Sigmoid colon (tissue), 7 donors: ENCODE data around the gene POU3F3. TPM values are rescaled to one million over a fixed set of nuclear protein-coding genes. Genes with fewer than 3 reads are reported as not detected.

Experiments
- DNase-seq: peaks from one replicate; pipeline ENCODE4 v3.0.0-alpha.2; 2019
- H3K27ac ChIP-seq, 4 donors: fragments of 200-600 bp; sonication (generic); one replicate each; pipeline ENCODE4 v1.5.1; 2016 to 2019; ENCODE audit warnings: mild to moderate bottlenecking in 1 of 4
- H3K27me3 ChIP-seq, 3 donors: fragments of 200-600 bp; sonication (generic); one replicate each; pipeline ENCODE4 v1.5.1; 2019; ENCODE audit warnings: mild to moderate bottlenecking in 1 of 3
- H3K36me3 ChIP-seq, 4 donors: fragments of 200-600 bp; sonication (generic); one replicate each; pipeline ENCODE4 v1.5.1; 2016 to 2019
- H3K4me1 ChIP-seq, 4 donors: fragments of 200-600 bp; sonication (generic); one replicate each; pipeline ENCODE4 v1.5.1; 2017 to 2019
- H3K4me3 ChIP-seq, 4 donors: fragments of 200-600 bp; sonication (generic); one replicate each; pipeline ENCODE4 v1.5.1; 2017 to 2019; ENCODE audit warnings: mild to moderate bottlenecking in 2 of 4, moderate library complexity in 1 of 4
- H3K9me3 ChIP-seq, 4 donors: fragments of 200-600 bp in 3 of 4; sonication (generic) in 3 of 4; one replicate each; pipeline versions ENCODE4 v1.5.1 to v1.6.1; 2013 to 2019
- EP300 ChIP-seq, 4 donors: sonication (generic); formaldehyde crosslinking; IDR thresholded peaks; one replicate each; pipeline ENCODE4 v1.6.1; 2017; ENCODE audit warnings: antibody characterized with exemption in 4 of 4
- POLR2A ChIP-seq, 2 donors: fragments of 450-650 bp; IDR thresholded peaks; one replicate each; pipeline ENCODE4 v1.6.1; 2016; ENCODE audit warnings: antibody characterized with exemption in 2 of 2, mild to moderate bottlenecking in 2 of 2, moderate library complexity in 2 of 2
- POLR2AphosphoS5 ChIP-seq, 4 donors: sonication (generic); formaldehyde crosslinking; IDR thresholded peaks; one replicate each; pipeline ENCODE4 v1.6.1; 2017; ENCODE audit warnings: antibody characterized with exemption in 4 of 4
- WGBS, 2 donors: extraction: QIAGEN DNeasy Blood & Tissue Kit; methylation state at CpG; one replicate each; pipeline ENCODE4 v1.1.7; 2013; 5-methylcytosine and 5-hydroxymethylcytosine counted together
- intact Hi-C: fragments of 100-400 bp; cut with DNase I; formaldehyde crosslinking; loops from one replicate; pipeline ENCODE4 v1.15.1; 2023
- polyA plus RNA-seq, 3 donors: library from polyadenylated mRNA; stranded (reverse); fragments of 200-250 nt; gene quantifications; one replicate each; pipeline ENCODE4 v1.2.3, GENCODE V29; 2013
- total RNA-seq, 4 donors: library from RNA; depleted of rRNA; stranded (reverse); fragments of >200 nt; gene quantifications; one replicate each; pipeline ENCODE4 v1.1.0, GENCODE V29; 2016
- TF ChIP-seq, protein P1 (sequence below), 4 experiments: fragments of 450-650 bp in 3 of 4; fragments of 200-600 bp in 1 of 4; IDR thresholded peaks; one replicate each; pipeline ENCODE4 v1.5.1; 2016 to 2019; ENCODE audit warnings: antibody characterized with exemption in 4 of 4, mild to moderate bottlenecking in 3 of 4, moderate library complexity in 2 of 4
- donor health status: healthy with polysubstance abuse.
- donor health status: Bipolar disorder and iron deficiency.
- donor health status: healthy.

Gene POU3F3
- total RNA-seq (1 to 10 TPM in 1 of 4 donors, under 1 TPM in 3; 0.36 to 1.4 (median 0.80) TPM), polyA plus RNA-seq (under 1 TPM in 1 of 3 donors, not detected in 2; 0.39 TPM)

DNA sequence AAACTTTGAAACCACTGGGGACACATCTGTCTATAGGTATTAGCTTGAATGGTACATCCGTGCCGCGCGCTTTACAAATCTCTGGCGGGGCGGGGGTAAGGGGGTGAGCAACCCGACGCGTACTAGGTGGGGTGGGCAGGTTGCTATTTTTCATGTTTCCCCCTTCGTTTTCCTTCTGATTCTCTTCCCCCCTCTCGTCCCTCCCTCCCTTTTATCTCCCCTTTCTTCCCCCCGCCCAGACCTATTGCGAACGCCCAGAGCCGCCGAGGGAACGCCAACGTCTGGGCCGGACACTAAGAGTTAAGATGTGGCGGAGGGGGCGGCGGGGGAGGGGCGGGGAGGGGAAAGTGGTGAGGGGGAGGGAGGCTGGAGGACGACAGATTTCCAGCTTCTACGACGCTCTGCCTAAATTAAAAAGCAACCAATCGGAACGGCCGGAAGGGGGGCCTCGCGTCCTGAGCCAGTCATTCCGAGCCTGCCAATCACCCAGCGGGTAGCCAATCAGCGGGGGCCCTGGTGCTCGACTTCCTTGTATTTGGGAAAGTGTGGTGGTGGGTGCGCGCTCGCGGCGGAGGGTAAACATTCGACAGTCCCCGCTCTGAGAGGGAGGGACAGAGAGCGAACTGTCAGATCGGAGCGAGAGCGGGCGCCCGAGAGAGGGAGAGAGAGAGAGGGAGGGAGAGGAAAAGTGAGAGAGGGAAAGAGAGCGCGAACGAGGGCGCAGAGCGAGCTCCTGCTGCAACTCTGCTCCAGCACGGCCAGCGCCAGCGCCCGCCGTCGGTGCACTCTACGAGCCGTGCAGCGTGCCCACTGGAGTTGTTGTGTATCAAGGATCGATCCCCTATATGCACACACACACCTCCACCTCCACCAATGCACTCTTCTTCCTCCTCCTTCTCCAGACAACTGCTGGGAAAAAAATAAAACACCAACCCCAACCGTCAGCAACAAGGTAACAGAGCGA, at the start of gene POU3F3:
POU3F3 (plus strand) TSS at position 582 of the 964 bp plus-strand sequence. CDS start 1,396 bp downstream, outside the sequence.
- Histone ChIP-seq H3K36me3 (no peaks in the 10 kb centered on the region), H3K4me1 (peaks cover 0 to 52% (median 47%) of the 10 kb centered on the region in 4 donors), H3K27ac (no peak within 1 kb of the TSS), H3K4me3 (peak within 1 kb of the TSS in 3 of 4 donors; percentile 29 to 41 (median 37)), H3K9me3 (no peaks in the 10 kb centered on the region), H3K27me3 (peaks cover 58 to 92% (median 84%) of the 10 kb centered on the region in 3 donors)
- WGBS, 2 donors, result 1 to 2% methylated on average over 65 of the region's 65 CpGs
- TF ChIP-seq, protein P1, sequence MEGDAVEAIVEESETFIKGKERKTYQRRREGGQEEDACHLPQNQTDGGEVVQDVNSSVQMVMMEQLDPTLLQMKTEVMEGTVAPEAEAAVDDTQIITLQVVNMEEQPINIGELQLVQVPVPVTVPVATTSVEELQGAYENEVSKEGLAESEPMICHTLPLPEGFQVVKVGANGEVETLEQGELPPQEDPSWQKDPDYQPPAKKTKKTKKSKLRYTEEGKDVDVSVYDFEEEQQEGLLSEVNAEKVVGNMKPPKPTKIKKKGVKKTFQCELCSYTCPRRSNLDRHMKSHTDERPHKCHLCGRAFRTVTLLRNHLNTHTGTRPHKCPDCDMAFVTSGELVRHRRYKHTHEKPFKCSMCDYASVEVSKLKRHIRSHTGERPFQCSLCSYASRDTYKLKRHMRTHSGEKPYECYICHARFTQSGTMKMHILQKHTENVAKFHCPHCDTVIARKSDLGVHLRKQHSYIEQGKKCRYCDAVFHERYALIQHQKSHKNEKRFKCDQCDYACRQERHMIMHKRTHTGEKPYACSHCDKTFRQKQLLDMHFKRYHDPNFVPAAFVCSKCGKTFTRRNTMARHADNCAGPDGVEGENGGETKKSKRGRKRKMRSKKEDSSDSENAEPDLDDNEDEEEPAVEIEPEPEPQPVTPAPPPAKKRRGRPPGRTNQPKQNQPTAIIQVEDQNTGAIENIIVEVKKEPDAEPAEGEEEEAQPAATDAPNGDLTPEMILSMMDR (IDR thresholded peaks at IDR 0.05), result no peak
- TF ChIP-seq EP300 (IDR thresholded peaks at IDR 0.05), result no peak
- TF ChIP-seq POLR2A (IDR thresholded peaks at IDR 0.05), result peak in 1 of 2 donors; percentile 29
- peak in 1 of 4 donors; percentile 25 for TF ChIP-seq POLR2AphosphoS5 (IDR thresholded peaks at IDR 0.05)
- intact Hi-C loops, result no loop called here
- peak; percentile 83 for DNase-seq

DNA sequence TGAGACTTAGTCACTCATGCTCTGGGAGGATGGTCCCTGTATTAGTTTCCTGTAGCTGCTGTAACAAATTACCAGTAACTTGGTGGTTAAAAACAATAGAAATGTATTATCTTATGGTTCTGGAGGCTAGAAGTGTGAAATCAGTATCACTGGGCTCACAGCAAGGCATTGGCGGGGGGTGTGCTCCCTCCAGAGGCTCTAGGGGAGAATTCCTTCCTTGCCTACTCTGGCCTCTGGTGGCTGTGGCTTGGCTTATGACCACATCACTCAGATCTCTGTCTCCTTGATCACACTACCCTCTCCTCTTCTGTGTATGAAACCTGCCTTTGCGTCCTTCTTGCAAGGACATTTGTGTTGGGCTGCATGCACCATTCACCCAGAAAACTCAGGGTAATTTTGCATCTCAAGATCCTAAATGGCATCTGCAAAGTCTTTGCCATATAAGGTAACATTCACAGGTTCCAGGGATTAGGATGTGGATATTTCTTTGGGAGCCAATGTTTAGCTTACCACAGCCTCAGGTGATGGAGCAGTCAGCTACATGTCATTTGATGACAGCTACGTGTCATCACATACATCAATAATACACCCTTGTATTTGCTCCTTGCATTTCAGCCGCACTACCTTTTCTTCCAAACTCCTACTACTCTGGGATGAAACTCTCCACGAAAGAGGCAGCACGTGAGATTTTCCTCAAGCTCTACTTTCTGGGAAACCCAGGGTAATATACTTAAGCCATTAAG, 49.6 kb upstream of the POU3F3 start:
- H3K36me3 ChIP-seq, result no peaks in the 10 kb centered on the region
- H3K27ac ChIP-seq, result no peak overlapping the region
- H3K4me3 ChIP-seq, result no peak overlapping the region
- intact Hi-C loops, result no loop called here
- no peaks in the 10 kb centered on the region for H3K27me3 ChIP-seq
- H3K9me3 ChIP-seq, result no peaks in the 10 kb centered on the region
- H3K4me1 ChIP-seq, result no peaks in the 10 kb centered on the region
- TF ChIP-seq EP300 (IDR thresholded peaks at IDR 0.05) (no peak), POLR2A (IDR thresholded peaks at IDR 0.05) (no peak), POLR2AphosphoS5 (IDR thresholded peaks at IDR 0.05) (no peak)
- TF ChIP-seq, protein P1 (IDR thresholded peaks at IDR 0.05), result no peak
- WGBS, 2 donors, result 87 to 91% methylated on average over 6 of the region's 6 CpGs
- DNase-seq, result no peak

DNA sequence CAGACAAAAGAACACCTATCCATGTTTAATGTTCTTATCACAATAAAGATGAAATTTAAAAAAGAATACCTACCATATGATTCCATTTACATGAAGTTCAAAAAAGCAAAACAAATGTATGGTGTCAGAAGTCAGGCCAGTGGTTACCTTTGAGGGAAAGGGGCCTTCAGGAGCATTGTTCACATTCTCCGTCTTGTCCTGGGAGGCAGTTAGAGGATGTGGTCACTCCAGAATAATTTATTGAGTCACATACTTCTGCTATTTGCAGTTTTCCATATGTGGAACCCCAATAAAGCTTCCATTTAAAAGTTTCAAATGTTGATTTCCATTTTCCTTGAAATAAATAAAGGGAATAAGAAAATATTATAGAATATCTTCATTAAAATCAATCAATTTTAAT, 41.6 kb upstream of the POU3F3 start:
- H3K4me1 ChIP-seq, result no peaks in the 10 kb centered on the region
- intact Hi-C loops, result no loop called here
- H3K36me3 ChIP-seq, result no peaks in the 10 kb centered on the region
- H3K27ac ChIP-seq, result no peak overlapping the region
- no peak for DNase-seq
- no peaks in the 10 kb centered on the region for H3K9me3 ChIP-seq
- no peaks in the 10 kb centered on the region for H3K27me3 ChIP-seq
- 71 to 78% methylated on average over 1 of the region's 1 CpG for WGBS, 2 donors
- TF ChIP-seq POLR2A (IDR thresholded peaks at IDR 0.05), result no peak
- TF ChIP-seq, protein P1 (IDR thresholded peaks at IDR 0.05), result no peak
- no peak overlapping the region for H3K4me3 ChIP-seq

DNA sequence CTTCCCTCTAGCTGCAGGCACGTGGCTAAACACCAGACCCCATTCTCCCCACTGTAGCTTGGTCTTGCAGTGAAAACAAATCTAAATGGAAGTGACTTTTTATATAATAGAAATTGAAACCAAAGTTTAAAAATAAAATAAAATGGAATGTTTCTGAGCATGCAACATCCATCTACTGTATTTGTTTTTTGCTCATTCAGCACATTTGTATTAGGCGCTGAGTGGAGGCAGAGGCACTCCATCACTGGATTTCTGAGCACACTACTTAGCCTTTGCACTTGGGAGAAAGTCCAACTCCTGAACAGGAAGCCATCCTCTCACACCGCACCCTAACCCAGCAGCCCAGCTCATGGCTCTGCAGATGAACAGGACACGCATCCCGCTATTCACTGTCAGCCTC, 37.8 kb upstream of the POU3F3 start:
- Histone ChIP-seq H3K9me3 (no peaks in the 10 kb centered on the region), H3K4me1 (no peaks in the 10 kb centered on the region), H3K36me3 (no peaks in the 10 kb centered on the region), H3K27me3 (peaks cover 0 to 3% (median 0%) of the 10 kb centered on the region in 3 donors), H3K4me3 (no peak overlapping the region), H3K27ac (no peak overlapping the region)
- no peak for TF ChIP-seq EP300 (IDR thresholded peaks at IDR 0.05)
- no peak for TF ChIP-seq POLR2AphosphoS5 (IDR thresholded peaks at IDR 0.05)
- TF ChIP-seq, protein P1 (IDR thresholded peaks at IDR 0.05), result no peak
- no peak for TF ChIP-seq POLR2A (IDR thresholded peaks at IDR 0.05)
- 75 to 89% methylated on average over 5 of the region's 5 CpGs for WGBS, 2 donors
- intact Hi-C loops, result no loop called here
- DNase-seq, result no peak
